GM18519 (cell line): Measurements from ENCODE around the gene TEAD1.
A peak's percentile ranks its signal among the peaks of the same experiment; 100 is the strongest.

Experiments
- ATAC-seq: cut with Tn5 transposase; IDR thresholded peaks from one replicate; pipeline ENCODE4 v1.9.1; 2021; ENCODE audit warnings: mild to moderate bottlenecking, moderate library complexity; ENCODE audit not compliant: unreplicated experiment, low FRiP score

The TEAD1 gene

DNA sequence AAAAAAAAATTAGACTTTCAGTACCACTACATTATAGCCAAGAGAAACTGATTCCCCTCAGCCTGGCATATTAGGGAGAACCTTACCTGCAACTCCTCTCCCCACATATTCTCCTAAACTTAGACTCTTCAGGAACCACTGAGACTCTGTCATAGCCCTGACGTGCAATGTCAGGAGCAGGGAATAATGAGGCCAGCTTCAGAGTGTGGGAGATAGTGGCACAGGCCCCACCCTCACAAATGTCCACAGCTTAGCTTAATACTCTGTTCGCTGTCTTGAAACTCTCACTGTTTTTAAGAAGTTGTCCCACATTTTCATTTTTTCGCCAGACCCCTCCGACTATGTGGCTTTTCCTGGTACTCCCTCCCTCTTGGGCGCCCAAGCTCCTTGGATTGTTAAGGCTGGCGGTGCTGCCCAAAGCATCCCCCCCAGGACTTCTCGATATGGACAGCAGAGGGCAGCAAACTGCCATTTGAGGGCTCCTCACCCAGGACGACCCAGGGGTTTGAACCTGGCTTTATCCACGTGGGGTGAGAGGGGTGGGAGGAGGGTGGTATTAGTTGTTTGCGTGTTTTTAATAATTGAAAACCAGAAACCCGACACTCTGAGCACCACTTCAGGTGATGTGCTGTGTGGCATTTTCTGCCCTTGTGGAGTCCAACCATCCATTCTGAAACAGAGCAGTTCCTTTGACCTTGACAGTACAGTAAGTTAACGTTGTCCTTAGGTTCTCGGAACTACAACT is 289.7 kb downstream of the TEAD1 start:
- ATAC-seq: peak; percentile 62

DNA sequence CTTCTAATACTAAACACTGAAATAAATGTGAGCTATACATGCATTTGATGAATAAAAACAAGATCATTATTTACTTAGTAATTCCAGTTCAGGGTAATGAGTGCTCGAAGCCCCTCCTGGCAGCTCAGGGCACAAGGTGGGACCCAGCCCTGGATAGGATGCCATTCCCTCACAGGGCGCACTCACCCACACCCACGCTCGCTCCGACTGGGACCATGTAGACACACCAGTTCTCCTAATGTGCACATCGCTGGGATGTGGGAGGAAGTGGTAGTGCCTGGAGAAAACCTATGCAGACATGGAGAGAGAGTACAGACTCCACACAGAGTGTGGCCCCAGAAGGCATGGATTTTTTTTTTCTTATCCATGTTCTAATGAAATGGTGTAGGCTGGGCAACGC is 290.4 kb downstream of the TEAD1 start:
- no peak for ATAC-seq

DNA sequence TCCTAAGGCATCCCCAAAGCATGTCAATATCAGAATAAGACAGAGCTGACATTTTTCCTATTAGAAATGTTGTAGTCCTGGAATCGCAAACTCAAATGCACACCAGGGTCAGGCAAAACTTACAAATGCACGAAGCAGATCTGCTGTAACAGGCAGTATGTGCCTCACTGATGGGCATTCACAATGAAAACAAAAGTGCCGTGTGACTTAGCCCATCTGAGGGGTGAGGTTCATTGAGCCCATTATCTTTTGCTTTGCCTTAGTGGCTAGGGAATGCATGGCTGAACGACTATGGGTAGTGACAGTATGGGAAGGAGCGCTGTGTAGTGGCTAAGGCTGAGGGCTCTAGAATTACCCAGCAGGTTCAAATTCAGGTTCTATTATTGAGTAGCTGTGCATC is 291.8 kb downstream of the TEAD1 start:
- ATAC-seq: no peak

DNA sequence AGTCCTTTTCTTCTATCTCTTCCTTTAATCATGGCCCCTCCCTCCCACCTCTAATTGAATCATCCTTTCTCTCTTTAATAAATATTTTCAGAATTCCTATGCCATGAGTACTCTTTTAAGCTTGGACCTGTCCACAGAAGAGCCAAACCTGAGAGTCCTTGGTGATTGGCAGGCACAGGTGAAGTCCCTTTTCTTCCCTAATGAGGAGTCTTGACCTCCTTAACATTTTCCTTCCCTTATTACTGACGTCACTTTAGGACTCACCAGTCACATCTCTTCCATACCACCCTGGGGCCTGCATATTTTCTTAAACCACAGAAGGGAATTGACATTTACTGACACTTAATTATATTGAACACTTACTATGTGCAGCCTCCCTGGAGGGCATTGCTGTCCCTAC is 293.9 kb downstream of the TEAD1 start:
- no peak for ATAC-seq

DNA sequence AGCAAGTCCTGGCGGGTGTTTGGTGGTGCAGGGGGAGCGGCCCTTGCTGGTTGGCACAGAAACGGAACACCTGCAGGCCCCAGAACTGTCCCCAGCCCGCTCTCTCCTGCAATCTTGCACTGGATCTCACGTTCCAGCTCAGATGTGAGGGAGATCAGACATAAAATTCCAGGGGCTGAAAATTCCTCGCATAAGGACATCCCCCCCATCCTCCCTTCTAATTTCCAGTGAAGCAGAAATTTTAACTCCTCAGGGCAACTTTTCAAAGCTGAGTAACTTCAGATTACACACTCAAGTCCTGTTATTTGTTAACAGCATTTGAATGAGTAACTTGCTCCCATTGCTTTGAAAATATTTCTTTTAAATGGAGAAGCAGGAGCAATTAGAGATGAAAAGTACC is 294.6 kb downstream of the TEAD1 start:
- no peak for ATAC-seq

DNA sequence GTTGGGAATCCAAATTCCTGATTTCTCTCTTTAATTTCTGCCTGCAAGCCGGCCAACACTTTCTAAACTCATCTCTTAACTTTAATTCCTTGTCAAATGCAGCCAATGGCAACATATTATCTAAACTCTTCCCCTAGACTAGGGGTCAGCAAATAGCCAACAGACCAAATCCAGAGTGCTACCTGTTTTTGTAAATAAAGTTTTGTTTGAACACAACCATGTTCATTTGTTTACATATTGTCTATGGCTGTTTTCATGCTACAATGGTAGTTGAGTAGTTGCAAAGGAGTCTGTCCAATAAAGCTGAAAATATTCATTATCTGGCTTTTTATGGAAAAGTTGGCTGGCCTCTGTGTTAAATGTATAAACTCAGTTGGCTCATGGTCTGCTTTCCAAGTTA is 297.7 kb downstream of the TEAD1 start:
- ATAC-seq: no peak

DNA sequence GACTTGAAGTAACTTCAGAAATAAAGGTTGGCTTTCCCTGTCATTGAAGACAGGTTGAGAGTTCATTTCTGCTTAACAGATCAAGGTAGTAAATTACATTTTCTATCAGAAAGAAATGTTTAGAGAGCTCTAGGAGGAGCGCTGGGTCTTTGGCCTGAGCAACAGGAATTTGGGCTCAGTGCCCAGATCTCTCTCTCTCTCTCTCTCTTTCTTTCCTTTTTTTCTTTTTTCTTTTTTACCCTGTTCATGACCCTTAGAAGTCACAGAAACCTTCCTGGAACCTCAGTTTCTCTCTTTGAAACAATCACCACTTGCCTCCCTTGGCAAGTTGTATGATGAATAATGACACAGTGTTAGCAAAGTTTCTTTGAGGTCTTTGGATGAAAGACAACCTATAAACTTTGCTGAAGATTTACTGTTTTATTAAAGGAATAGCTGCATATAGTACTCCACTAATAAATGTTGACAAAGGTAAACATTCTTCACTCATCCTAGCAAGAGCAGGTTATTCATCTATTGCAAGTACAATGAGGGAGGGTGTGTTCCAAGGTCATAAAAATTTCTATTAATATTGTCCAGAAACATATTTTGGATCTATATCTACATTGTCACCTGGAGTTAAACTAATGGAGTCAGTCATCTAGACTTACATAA is 299.4 kb downstream of the TEAD1 start:
- ATAC-seq: no peak

DNA sequence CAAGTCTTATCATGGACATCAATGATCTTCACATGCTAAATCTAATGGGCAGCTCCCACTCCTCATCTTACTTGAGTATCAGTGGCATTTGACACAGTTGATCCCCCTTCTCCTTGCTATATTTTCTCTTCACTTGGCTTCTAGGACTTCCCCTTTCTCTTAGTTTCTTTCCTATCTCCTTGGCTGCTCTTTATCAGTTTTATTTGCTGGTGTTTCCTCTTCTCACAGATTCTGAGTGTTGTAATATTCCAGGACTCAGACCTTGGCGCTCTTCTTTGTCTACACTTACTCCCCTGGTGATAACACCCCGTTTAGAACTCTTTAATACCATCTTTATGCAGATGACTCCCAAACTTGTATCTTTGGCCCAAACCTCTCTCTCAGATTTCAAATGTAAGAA is 301.0 kb downstream of the TEAD1 start:
- ATAC-seq: no peak

DNA sequence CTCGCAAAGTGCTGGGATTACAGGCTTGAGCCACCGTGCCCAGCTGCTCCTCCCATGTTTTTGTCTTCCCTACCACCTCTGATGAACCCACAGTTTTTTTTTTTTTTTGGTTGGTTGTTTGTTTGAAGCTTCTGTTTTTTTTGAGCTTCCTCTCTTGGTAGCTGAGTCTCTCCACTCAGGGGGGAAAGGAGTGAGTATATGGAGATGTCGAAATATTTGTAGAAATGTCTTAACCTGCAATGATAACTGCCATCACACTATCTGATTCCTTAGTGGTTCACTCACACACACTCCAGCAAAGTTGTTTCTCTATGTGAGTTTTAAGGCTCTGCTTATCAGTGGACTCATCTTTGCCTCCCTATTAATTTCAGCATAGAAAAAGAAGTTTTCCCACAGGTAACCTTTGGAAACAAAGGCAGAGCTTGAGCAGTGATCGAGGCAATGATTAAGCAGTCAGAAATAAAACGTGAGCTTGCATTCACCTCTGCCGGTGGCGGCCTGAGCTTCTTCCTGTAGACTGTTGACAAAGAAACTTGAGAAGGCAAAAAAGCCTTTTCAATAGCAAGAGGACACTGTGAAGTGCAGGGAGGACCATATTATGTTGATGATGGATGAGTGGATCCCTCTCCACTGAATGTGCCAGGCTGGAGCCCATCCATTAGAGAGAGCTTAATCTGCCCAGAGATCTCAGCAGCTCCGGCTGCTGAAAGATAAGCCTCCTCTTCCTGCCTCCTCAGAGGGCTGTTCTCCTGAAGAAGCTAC is 305.9 kb downstream of the TEAD1 start:
- no peak for ATAC-seq

DNA sequence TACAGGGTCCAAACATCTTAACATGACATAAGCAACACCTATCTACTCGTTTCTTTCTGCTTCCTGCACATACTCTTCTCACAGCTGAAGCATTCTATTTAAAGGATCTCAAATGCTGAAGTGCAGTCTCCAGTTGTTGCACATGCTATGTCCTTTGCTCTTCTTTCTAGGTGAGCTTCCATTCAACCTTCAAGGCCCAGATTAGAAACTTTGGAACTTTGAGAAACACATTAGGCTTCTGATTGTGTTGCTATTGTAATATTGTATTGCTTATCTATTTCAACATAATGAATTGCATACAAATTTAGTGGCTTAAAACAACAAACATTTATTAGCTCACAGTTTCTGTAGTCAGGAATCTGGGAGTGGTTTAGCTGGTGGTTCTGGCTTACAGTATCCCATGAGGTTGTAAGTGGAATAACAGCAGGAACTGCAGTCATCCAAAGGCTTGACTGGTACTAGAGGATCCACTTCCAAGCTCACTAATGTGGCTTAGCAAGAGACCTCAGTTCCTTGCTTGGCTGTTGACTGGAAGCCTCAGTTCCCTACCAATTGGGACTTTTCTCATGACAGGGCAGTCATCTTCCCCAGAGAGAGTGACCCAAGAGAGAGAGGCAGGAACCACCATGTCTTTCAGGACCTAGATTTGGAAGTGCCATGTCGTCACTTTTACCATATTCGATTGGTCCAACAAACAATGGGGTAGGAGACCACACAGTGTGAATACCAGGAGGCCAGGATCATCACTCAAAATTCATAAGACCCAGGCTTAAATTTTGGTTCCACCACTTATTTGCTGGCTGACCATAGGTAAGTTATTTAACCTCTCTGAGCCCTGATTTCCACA is 307.7 kb downstream of the TEAD1 start:
- ATAC-seq: no peak

DNA sequence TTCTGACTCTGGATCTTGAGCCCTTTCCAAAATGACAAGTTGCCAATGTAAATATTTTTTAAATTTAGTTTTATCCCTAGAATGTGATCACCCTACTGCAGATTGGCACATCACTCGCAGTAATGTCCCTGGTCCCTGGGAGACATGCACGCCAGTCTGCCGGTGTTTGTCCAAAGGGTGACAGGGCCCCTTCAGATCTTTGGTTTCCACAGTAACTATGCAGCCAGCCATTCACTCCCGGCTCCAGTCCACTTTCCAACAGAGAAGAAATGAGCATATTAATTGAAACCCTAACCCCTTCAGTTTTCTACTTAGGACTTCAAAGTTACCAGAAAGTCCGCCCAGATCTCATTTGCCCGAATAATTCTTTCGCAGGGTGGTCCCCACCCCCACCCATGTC is 309.1 kb downstream of the TEAD1 start:
- ATAC-seq: no peak

DNA sequence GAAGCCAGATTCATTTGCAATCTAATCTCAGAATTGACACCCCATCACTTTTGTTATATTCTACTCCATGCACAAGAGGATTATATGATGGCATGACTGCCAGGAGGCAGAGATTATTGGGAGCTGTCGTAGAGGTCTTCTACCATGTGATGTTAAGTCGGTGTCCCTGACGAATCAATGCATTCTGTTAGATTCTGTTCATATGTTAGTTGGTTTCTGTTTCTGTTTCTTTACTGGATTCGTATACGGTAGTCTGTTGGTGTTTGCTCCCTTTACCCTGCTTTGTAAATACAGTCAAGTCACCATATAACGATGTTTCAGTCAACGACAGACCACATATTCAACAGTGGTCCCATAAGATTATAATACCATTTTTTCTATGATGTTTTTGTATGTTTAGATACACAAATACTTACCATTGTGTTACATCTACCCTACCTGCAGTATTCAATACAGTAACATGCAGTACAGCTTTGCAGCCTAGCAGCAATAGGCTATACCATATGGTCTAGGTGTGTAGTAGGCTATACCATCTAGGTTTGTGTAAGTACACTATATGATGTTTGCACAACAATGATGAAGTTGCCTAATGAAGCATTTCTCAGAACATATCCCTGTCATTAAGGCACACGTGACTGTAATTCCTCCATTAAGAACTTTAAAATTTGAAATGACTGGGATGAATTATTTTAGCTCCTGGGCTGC is 312.1 kb downstream of the TEAD1 start:
- ATAC-seq: no peak

DNA sequence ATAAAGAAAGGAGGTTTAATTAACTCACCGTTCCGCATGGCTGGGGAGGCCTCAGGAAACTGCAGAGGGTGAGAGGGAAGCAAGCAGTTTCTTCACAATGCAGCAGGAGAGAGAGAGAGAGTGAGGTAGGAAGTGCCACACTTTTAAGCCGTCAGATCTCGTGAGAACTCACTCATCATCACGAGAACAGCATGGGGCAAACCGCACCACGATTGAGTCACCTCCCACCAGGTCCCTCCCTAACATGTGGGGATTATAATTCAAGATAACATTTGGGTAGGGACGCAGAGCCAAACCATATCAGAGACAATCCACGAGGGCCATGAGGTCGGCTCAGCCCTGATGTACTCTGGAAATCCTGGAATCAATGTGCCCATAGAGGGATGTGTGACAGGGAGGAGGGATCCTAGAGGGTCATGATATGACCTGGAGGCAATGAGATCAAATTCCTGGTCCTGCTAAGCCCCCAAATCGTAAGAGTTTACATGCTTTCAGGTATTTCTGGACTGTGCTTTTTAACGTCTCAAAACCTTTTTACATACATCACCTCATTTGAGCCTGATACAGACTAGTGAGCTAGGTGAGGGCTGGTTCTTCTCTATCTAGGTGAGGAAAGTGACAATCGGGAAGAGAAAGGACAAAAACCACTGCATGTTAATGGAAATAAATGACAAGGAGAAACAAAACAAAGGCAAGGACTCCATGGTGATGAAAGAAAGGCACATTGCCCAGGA is 315.4 kb downstream of the TEAD1 start:
- ATAC-seq: no peak

DNA sequence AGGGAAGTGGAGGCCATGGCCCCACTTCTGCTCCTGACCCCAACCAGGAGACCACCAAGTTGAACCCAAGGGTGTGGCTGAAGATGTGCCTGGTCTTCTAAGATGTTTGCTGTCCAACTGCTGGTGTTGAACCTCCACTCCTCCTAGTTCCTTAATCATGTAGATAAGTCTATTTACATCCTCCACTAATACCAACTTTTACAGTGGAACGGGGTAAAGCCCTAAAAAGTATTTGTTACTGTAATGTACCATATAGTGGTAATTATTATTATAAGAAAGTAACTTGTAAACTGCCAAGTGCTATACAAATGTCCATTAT is 315.9 kb downstream of the TEAD1 start:
- no peak for ATAC-seq

DNA sequence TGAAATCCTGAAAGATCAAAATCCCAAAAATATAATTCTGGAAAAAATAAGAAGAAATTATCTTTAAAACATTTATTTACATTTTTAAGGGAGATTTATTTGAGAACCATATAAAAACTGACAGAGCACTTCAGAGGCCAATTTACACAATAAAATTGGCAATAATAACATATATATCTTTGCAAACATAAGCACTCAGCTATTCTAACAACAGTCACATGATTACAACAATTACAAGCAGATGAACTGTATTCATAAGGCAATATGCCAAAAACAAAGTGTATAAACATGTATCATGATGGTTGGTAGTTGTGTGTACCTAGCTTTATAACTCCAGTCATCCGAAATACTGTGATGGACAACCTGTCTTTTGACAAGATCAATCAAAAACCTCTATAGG is 317.2 kb downstream of the TEAD1 start:
- ATAC-seq: no peak

DNA sequence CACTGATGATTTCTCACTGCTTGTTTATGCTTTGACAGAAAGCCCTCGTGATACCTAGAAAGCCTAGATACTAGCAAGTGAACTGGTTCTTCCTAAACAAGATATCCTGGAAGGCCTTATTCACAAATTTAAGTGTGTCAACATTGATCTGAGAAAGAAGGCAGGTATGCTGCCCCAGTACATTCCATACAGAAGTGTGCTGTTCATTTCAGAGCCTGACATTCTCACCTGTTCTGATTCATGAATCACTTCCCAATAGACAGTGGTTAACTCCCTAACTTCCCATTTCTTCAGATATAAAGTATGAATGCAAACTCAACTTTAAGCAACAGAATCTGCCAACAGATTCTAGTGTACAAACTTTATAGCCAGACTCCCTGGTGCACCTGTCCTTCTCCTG is 319.4 kb downstream of the TEAD1 start:
- ATAC-seq: no peak
